Activated B cell treated with CpG ODN at 0.5 μM for 24 hours (primary cell): ENCODE data around the gene ANKRD13C. TPM values are rescaled to one million over a fixed set of nuclear protein-coding genes. Genes with fewer than 3 reads are reported as not detected.

Experiments used
- ATAC-seq: fragments of 200-7000 bp; cut with Tn5 transposase; one replicate; pipeline ENCODE4 v1.10.0; 2021; ENCODE audit warnings: low read depth, mild to moderate bottlenecking, moderate library complexity
- CTCF ChIA-PET: fragments of 350-600 bp; sonication (Branson Sonifier 250); formaldehyde crosslinking; loops from one replicate; lab custom pipeline; 2021; ENCODE audit warnings: antibody characterized with exemption; lab: Charles Lee
- POLR2A ChIA-PET: fragments of 350-600 bp; sonication (Branson Sonifier 250); formaldehyde crosslinking; loops from one replicate; lab custom pipeline; 2021; ENCODE audit warnings: antibody characterized with exemption; lab: Charles Lee
- DNase-seq: peaks from one replicate; pipeline ENCODE4 v3.0.0; 2022
- H3K27ac Mint-ChIP-seq: one replicate; pipeline ENCODE4 v1.8.0; 2020; ENCODE audit warnings: mixed read lengths
- H3K27me3 Mint-ChIP-seq: one replicate; pipeline ENCODE4 v1.8.0; 2021; ENCODE audit warnings: mixed read lengths
- H3K36me3 Mint-ChIP-seq: one replicate; pipeline ENCODE4 v1.8.0; 2021; ENCODE audit warnings: low read depth, mixed read lengths
- H3K4me1 Mint-ChIP-seq: one replicate; pipeline ENCODE4 v1.8.0; 2021; ENCODE audit warnings: mixed read lengths
- H3K4me3 Mint-ChIP-seq: one replicate; pipeline ENCODE4 v1.8.0; 2020; ENCODE audit warnings: mild to moderate bottlenecking, mixed read lengths
- H3K9me3 Mint-ChIP-seq: one replicate; pipeline ENCODE4 v1.8.0; 2020; ENCODE audit warnings: mixed read lengths
- intact Hi-C: fragments of 100-400 bp; cut with micrococcal nuclease; formaldehyde crosslinking; loops from one replicate; pipeline ENCODE4 v1.15.1; 2024
- total RNA-seq: library from RNA; stranded (reverse); gene quantifications from 2 replicates; pipeline ENCODE4 v1.2.3, GENCODE V29; 2022
- TF ChIP-seq, protein P1 (sequence below): fragments of 200-600 bp; IDR thresholded peaks from one replicate; pipeline ENCODE4 v1.8.0; 2022; ENCODE audit warnings: antibody characterized with exemption, mild to moderate bottlenecking

Gene ANKRD13C
- total RNA-seq, 1 donor from 2014 or later, result 21.2 TPM

DNA sequence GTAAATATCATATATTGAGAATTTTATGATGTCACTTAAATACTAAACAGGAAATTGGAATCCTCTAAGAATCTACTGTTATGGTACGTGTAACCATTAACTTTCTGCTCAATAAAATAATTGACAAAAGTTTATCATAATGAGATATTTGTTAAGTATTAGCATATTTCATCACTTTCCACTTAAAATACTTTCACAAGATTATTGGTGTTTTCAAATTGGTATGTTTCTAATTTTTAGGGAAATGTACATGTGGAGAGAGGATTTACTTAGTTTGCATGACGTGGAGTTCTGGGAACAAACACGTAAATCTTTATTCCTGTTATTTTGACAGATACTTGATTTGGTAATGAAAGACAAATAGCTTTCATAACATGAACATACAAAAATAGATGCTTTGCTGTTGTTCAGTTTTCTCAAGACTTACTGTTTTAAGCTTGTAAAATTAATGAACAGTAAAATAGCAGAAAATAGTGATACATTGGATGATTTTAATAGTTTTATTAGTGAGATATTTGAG lies 131.7 kb downstream of the ANKRD13C start:
- ChIA-PET CTCF (interaction anchor here (0.6 kb wide), 1 partner anchor 16 kb away, joined by 3 read pairs; no protein-coding TSS in a partner anchor), POLR2A (interaction anchor here (1.7 to 3.5 kb wide), 2 partner anchors 17 to 188 kb away, joined by 5 to 53 read pairs; partner anchors contain the start of genes CTH and LRRC40)
- H3K4me3 Mint-ChIP-seq, result peak overlapping the region; percentile 91
- H3K27ac Mint-ChIP-seq, result peak overlapping the region; percentile 93
- no peaks in the 10 kb centered on the region for H3K27me3 Mint-ChIP-seq
- H3K9me3 Mint-ChIP-seq, result no peaks in the 10 kb centered on the region
- intact Hi-C loops, result no loop called here
- H3K36me3 Mint-ChIP-seq, result peaks cover 38% of the 10 kb centered on the region
- H3K4me1 Mint-ChIP-seq, result peaks cover 54% of the 10 kb centered on the region
- TF ChIP-seq, protein P1, sequence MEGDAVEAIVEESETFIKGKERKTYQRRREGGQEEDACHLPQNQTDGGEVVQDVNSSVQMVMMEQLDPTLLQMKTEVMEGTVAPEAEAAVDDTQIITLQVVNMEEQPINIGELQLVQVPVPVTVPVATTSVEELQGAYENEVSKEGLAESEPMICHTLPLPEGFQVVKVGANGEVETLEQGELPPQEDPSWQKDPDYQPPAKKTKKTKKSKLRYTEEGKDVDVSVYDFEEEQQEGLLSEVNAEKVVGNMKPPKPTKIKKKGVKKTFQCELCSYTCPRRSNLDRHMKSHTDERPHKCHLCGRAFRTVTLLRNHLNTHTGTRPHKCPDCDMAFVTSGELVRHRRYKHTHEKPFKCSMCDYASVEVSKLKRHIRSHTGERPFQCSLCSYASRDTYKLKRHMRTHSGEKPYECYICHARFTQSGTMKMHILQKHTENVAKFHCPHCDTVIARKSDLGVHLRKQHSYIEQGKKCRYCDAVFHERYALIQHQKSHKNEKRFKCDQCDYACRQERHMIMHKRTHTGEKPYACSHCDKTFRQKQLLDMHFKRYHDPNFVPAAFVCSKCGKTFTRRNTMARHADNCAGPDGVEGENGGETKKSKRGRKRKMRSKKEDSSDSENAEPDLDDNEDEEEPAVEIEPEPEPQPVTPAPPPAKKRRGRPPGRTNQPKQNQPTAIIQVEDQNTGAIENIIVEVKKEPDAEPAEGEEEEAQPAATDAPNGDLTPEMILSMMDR, result no peak
- ATAC-seq (no peak), DNase-seq (no peak)

DNA sequence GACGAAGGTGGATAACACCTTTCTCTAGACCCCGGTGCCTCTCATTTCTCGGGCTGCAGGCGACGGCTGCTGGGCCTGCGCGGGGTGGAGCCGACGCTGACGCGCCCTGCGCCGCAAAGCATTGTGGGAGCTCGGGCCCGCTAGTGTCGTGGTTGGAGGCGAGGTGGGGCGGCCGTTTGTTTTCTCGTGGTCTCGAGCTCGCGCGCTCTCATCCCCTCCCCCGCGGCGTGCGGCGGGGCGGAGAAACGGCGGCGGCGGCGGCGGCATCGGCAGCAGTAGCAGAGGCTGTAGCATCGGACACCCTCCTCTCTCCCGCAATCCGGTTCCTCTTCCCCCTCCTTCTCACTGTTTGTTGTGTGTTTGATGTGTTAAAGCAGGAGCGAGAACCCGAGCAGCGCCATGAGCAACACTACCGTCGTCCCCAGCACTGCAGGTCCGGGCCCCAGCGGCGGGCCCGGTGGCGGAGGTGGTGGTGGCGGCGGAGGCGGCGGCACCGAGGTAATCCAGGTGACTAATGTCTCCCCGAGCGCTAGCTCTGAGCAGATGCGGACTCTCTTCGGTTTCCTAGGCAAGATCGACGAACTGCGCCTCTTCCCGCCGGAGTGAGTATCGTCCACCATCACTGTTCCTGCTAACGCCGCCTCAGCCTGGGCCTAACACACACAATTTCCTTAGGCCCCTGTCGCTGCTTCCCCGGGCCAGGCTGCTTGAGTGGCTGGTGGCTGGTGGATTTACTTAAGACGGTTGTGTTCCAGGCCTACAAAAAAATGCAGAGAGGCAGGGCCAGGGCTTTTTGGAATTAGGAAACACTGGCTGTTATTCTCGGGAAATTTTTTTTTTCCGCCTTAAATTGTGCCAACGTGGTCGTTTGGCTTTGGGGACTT lies 133.0 kb downstream of the ANKRD13C start, which contains the start of gene SRSF11:
Gene SRSF11 (plus strand): TSS at position 143 of the 884 bp plus-strand sequence. CDS start 257 bp downstream, at position 400.
- ChIA-PET POLR2A (interaction anchor here (0.6 to 3.5 kb wide), 12 partner anchors 9 to 859 kb away, joined by 3 to 53 read pairs (median 4); partner anchors contain the start of genes ANKRD13C, CTH, LRRC40 and ZRANB2), CTCF (interaction anchor here (0.7 kb wide), 1 partner anchor 860 kb away, joined by 3 read pairs; no protein-coding TSS in a partner anchor)
- peaks cover 39% of the 10 kb centered on the region for H3K36me3 Mint-ChIP-seq
- no peaks in the 10 kb centered on the region for H3K27me3 Mint-ChIP-seq
- intact Hi-C loops, result loop anchor here (1.0 kb wide), 4 partner anchors 16 to 860 kb away; partner anchors contain the start of genes ANKRD13C, LRRC40 and ZRANB2
- TF ChIP-seq, protein P1, result no peak
- peak; percentile 97 for DNase-seq
- no peaks in the 10 kb centered on the region for H3K9me3 Mint-ChIP-seq
- H3K4me3 Mint-ChIP-seq, result peak within 1 kb of the TSS; percentile 91
- H3K27ac Mint-ChIP-seq, result peak within 1 kb of the TSS; percentile 93
- peaks cover 44% of the 10 kb centered on the region for H3K4me1 Mint-ChIP-seq
- peak; percentile 95 for ATAC-seq

DNA sequence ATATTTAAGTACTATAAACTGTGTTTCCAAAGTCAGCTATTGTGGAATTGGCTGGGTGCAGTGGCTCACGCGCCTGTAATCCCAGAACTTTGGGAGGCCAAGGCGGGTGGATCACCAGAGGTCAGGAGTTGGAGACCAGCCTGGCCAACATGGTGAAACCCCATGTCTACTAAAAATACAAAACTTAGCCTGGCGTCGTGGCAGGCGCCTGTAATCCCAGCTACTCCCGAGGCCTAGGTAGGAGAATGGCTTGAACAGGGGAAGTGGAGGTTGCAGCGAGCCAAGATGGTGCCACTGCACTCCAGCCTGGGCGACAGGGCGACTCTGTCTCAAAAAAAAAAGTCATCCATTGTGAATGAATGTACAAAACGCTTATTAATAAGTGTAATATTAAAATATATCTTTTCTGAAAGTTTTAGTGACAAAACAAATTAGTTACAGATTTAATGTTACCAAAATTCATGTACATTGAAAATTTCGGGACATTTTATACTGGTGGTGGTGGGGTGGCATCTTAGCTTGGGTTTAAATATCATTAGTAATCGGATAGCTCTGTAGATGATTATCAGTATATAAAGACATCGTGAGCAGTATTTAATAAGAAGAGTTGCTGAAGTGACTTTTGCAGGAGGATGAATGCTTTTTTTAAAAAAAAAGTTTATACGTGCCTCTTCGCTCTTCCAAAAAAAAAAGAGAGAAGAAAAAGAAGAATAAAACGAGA lies 133.8 kb downstream of the ANKRD13C start:
- intact Hi-C loops, result loop anchor here (1.0 kb wide), 4 partner anchors 15 to 861 kb away; partner anchors contain the start of genes ANKRD13C, LRRC40 and ZRANB2
- H3K36me3 Mint-ChIP-seq, result peaks cover 41% of the 10 kb centered on the region
- ChIA-PET CTCF (no interaction called here), POLR2A (interaction anchor here (0.9 to 3.5 kb wide), 9 partner anchors 10 to 860 kb away, joined by 3 to 53 read pairs (median 5); partner anchors contain the start of genes ANKRD13C, CTH, LRRC40 and ZRANB2)
- peak overlapping the region; percentile 91 for H3K4me3 Mint-ChIP-seq
- ATAC-seq, result no peak
- H3K27ac Mint-ChIP-seq, result peak overlapping the region; percentile 93
- no peak for DNase-seq
- H3K4me1 Mint-ChIP-seq, result peaks cover 44% of the 10 kb centered on the region
- TF ChIP-seq, protein P1, result no peak
- no peaks in the 10 kb centered on the region for H3K27me3 Mint-ChIP-seq
- no peaks in the 10 kb centered on the region for H3K9me3 Mint-ChIP-seq

DNA sequence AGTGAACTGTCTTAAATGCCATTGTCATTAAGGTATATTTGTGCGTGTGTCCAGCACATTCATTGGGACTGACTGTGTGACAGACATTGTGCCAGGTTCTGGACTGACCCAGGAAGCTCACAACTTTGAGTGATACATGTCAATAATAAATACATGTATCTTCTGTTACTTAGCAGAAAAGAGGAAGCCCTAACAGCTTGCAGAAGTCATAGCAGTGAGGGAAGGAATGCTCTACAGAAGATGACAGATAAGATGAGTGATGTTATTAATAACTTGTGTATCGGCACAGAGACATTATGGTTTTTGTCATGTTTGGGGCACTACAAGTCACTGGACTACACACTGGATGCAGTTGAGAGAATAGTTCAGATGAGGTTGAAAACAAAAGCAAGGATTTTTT lies 134.5 kb downstream of the ANKRD13C start:
- intact Hi-C loops, result no loop called here
- POLR2A ChIA-PET, result interaction anchor here (2.0 to 3.5 kb wide), 2 partner anchors 14 to 861 kb away, joined by 16 to 53 read pairs; partner anchors contain the start of genes LRRC40 and ZRANB2
- Mint-ChIP-seq H3K27me3 (no peaks in the 10 kb centered on the region), H3K4me3 (peak overlapping the region; percentile 24), H3K9me3 (no peaks in the 10 kb centered on the region), H3K4me1 (peaks cover 44% of the 10 kb centered on the region), H3K36me3 (peaks cover 44% of the 10 kb centered on the region), H3K27ac (peak overlapping the region; percentile 50)
- TF ChIP-seq, protein P1, result no peak
- CTCF ChIA-PET, result no interaction called here
- no peak for ATAC-seq
- no peak for DNase-seq
